K562 (cell line): ENCODE results near the gene ALK. TPM values are rescaled to one million over a fixed set of nuclear protein-coding genes. Genes with fewer than 3 reads are reported as not detected.

Experiments used
- RREB1 ChIP-seq: fragments of 250-450 bp; sonication (Bioruptor Pico); IDR thresholded peaks from 2 replicates; pipeline ENCODE4 v1.4.0; 2020
- ZBTB2 ChIP-seq: fragments of 450-650 bp; IDR thresholded peaks from 2 replicates; pipeline ENCODE4 v1.6.1; 2016; ENCODE audit warnings: antibody characterized with exemption
- polyA plus RNA-seq, 8 experiments: library from polyadenylated mRNA; depleted of rRNA in 4 of 8; stranded (reverse) in 5 of 8; unstranded in 3 of 8; fragments of >200 nt; fragmentation: Nextera tagmentation in 2 of 8; fragmentation: Illumina TruSeq in 1 of 8; extraction: Ambion mirVana in 2 of 8; extraction: Trizol in 1 of 8; gene quantifications; 2 replicates each; pipeline versions ENCODE4 v1.2.1 to v1.2.3, GENCODE V29; 2011 to 2014; ENCODE audit warnings: inconsistent platforms in 1 of 8, missing spikeins in 1 of 8
- total RNA-seq, 7 experiments: library from RNA; depleted of rRNA in 6 of 7; stranded (reverse); fragments of >200 nt in 6 of 7; fragmentation: Illumina TruSeq in 2 of 7; extraction: Trizol in 2 of 7; gene quantifications; 2 replicates each; pipeline versions ENCODE4 v1.2.1 to v1.2.3, GENCODE V29; 2011 to 2021; ENCODE audit warnings: low replicate concordance in 1 of 7

ALK gene
- total and polyA plus RNA-seq, 9 of the 15 experiments (the other 6 are each of a cell fraction or from before 2014, with no cell fraction given), result not detected

- TF ChIP-seq ZBTB2, result no peak
- no peak for TF ChIP-seq RREB1
- TF ChIP-seq, all 486 proteins: peak for 0
Measured at GRCh38 chr2:29966266-29966665, 44.9 kb upstream of the ALK start (continued).
